ENCODE results near the gene C10orf62. TPM values are rescaled to one million over a fixed set of nuclear protein-coding genes. Genes with fewer than 3 reads are reported as not detected.

C10orf62 gene
- total and polyA plus RNA-seq, 10 of the 15 experiments (the other 5 are each of a cell fraction or from before 2014, with no cell fraction given), result not detected

DNA sequence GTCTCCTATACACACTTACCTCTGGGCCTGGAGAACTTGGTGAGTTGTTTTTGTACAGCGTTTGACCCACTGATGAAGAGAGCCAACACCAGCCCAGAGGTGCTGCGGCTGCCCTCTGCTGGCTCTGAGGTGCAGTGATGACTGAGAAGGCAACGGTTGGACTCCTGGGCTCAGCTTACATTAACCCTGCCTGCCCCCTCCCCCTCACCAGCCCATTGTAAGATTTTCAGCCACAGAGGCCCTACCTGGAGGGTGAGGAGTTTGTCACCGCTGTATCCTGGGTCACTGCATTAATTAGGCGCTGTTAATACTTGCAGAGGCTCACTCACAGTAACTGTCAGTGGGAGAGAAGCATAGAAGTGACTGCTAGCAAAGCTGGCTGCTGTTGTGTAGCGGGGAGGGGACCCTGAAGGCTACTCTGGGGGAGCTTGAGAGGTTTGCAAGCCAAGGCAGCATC, 35.9 kb upstream of the C10orf62 start:
- no peak overlapping the region for H3K27ac ChIP-seq (ENCODE audit: control insufficient read depth, insufficient read depth)
- H3K36me3 ChIP-seq (ENCODE audit: control insufficient read depth in 2 of 2, insufficient read depth in 2 of 2, low read length in 1 of 2), result no peaks in the 10 kb centered on the region
- H3K4me2 ChIP-seq (ENCODE audit: control insufficient read depth, insufficient read depth), result no peak overlapping the region
- no peak overlapping the region for H3K9ac ChIP-seq (ENCODE audit: control insufficient read depth, insufficient read depth, low read length)
- POLR2A ChIA-PET, result interaction anchor here (0.6 to 0.7 kb wide), 3 partner anchors 66 to 113 kb away, joined by 3 to 4 read pairs (median 4); no protein-coding TSS in a partner anchor
- no peaks in the 10 kb centered on the region for H3K27me3 ChIP-seq (replicated peaks in 1 of 2; ENCODE audit: control insufficient read depth in 2 of 2, insufficient read depth in 2 of 2, low read length in 1 of 2)
- no peak overlapping the region for H3K4me3 ChIP-seq
- ATAC-seq (peak; percentile 98), FAIRE-seq (peak; percentile 95), DNase-seq (ENCODE audit: low read depth, low spot score) (peak; percentile 26)
- no TSS peak for BruUV-seq (replicated peaks)
- peaks cover 18% of the 10 kb centered on the region for H3K4me1 ChIP-seq (ENCODE audit: control insufficient read depth, insufficient read depth, low read length)
- H3K79me2 ChIP-seq (ENCODE audit: control insufficient read depth, insufficient read depth, low read length), result no peaks in the 10 kb centered on the region
- WGBS (ENCODE audit: insufficient coverage, insufficient replicate concordance, low lambda C conversion rate, missing lambda C conversion rate), result 26% methylated on average over 6 of the region's 6 CpGs
- SMC1A ChIA-PET (ENCODE audit: uncharacterized antibody, unreplicated experiment), result interaction anchor here (0.7 to 1.6 kb wide), 6 partner anchors 16 to 183 kb away, joined by 3 to 7 read pairs (median 4); partner anchors contain the start of gene ZFYVE27
- no peaks in the 10 kb centered on the region; the same call in 1 of the 3 replicates for H3K9me3 ChIP-seq (replicated peaks; ENCODE audit: control insufficient read depth, insufficient read depth, low read length)
- RAD21 ChIA-PET (ENCODE audit: unreplicated experiment), result interaction anchor here (0.6 to 1.8 kb wide), 8 partner anchors 20 to 124 kb away, joined by 3 to 13 read pairs (median 4); no protein-coding TSS in a partner anchor
- peak overlapping the region; percentile 33 for H2AFZ ChIP-seq (ENCODE audit: control insufficient read depth, low read depth, low read length)
- no peaks in the 10 kb centered on the region for H4K20me1 ChIP-seq (ENCODE audit: control insufficient read depth, insufficient read depth)
- intact Hi-C loops (cut with micrococcal nuclease; ENCODE audit: unreplicated experiment), result loop anchor here (1.0 to 2.0 kb wide), 3 partner anchors 19 to 146 kb away; no protein-coding TSS in a partner anchor
- CTCF ChIA-PET, result interaction anchor here (0.6 to 5.9 kb wide), 30 partner anchors 8 to 1537 kb away, joined by 3 to 62 read pairs (median 4); partner anchors contain the start of genes ANKRD2 and RRP12
- in situ Hi-C loops (cut with MboI), result no loop called here
- TF ChIP-seq, protein P1, sequence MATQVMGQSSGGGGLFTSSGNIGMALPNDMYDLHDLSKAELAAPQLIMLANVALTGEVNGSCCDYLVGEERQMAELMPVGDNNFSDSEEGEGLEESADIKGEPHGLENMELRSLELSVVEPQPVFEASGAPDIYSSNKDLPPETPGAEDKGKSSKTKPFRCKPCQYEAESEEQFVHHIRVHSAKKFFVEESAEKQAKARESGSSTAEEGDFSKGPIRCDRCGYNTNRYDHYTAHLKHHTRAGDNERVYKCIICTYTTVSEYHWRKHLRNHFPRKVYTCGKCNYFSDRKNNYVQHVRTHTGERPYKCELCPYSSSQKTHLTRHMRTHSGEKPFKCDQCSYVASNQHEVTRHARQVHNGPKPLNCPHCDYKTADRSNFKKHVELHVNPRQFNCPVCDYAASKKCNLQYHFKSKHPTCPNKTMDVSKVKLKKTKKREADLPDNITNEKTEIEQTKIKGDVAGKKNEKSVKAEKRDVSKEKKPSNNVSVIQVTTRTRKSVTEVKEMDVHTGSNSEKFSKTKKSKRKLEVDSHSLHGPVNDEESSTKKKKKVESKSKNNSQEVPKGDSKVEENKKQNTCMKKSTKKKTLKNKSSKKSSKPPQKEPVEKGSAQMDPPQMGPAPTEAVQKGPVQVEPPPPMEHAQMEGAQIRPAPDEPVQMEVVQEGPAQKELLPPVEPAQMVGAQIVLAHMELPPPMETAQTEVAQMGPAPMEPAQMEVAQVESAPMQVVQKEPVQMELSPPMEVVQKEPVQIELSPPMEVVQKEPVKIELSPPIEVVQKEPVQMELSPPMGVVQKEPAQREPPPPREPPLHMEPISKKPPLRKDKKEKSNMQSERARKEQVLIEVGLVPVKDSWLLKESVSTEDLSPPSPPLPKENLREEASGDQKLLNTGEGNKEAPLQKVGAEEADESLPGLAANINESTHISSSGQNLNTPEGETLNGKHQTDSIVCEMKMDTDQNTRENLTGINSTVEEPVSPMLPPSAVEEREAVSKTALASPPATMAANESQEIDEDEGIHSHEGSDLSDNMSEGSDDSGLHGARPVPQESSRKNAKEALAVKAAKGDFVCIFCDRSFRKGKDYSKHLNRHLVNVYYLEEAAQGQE (IDR thresholded peaks at IDR 0.05; ENCODE audit: low read depth, low read length), result no peak
- TF ChIP-seq SMARCA5 (IDR thresholded peaks at IDR 0.05), result peak; percentile 49; the same call in 1 of the 2 replicates
- peak; percentile 78 for TF ChIP-seq RAD21 (IDR thresholded peaks at IDR 0.05; ENCODE audit: insufficient read depth, low read depth, low read length)
- peak; percentile 45; the same call in 1 of the 2 replicates for TF ChIP-seq YY1 (IDR thresholded peaks at IDR 0.05; ENCODE audit: low read depth, low read length)
- TF ChIP-seq, protein P2, sequence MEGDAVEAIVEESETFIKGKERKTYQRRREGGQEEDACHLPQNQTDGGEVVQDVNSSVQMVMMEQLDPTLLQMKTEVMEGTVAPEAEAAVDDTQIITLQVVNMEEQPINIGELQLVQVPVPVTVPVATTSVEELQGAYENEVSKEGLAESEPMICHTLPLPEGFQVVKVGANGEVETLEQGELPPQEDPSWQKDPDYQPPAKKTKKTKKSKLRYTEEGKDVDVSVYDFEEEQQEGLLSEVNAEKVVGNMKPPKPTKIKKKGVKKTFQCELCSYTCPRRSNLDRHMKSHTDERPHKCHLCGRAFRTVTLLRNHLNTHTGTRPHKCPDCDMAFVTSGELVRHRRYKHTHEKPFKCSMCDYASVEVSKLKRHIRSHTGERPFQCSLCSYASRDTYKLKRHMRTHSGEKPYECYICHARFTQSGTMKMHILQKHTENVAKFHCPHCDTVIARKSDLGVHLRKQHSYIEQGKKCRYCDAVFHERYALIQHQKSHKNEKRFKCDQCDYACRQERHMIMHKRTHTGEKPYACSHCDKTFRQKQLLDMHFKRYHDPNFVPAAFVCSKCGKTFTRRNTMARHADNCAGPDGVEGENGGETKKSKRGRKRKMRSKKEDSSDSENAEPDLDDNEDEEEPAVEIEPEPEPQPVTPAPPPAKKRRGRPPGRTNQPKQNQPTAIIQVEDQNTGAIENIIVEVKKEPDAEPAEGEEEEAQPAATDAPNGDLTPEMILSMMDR (IDR thresholded peaks at IDR 0.05 in 2 of 3, conservative IDR thresholded peaks at IDR 0.05 in 1 of 3; ENCODE audit: control insufficient read depth in 2 of 3, extremely low read depth in 1 of 3, insufficient read depth in 1 of 3, low read depth in 3 of 3, low read length in 3 of 3), result peak; percentile 80 to 94 (median 89)
- no peak for TF ChIP-seq HDAC6 (IDR thresholded peaks at IDR 0.05; ENCODE audit: unreplicated experiment)
- TF ChIP-seq EED (IDR thresholded peaks at IDR 0.05; ENCODE audit: low read depth), result no peak
- TF ChIP-seq MTA2 (IDR thresholded peaks at IDR 0.05; ENCODE audit: low read depth), result no peak
- TF ChIP-seq, protein P3, sequence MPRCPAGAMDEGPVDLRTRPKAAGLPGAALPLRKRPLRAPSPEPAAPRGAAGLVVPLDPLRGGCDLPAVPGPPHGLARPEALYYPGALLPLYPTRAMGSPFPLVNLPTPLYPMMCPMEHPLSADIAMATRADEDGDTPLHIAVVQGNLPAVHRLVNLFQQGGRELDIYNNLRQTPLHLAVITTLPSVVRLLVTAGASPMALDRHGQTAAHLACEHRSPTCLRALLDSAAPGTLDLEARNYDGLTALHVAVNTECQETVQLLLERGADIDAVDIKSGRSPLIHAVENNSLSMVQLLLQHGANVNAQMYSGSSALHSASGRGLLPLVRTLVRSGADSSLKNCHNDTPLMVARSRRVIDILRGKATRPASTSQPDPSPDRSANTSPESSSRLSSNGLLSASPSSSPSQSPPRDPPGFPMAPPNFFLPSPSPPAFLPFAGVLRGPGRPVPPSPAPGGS (IDR thresholded peaks at IDR 0.05; ENCODE audit: borderline replicate concordance, insufficient read depth, low read depth, low read length, poor library complexity, severe bottlenecking), result no peak
- TF ChIP-seq MXI1 (IDR thresholded peaks at IDR 0.05; ENCODE audit: low read depth, low read length), result no peak
- TF ChIP-seq NFYA (IDR thresholded peaks at IDR 0.05; ENCODE audit: borderline replicate concordance, low read depth, low read length), result no peak
- TF ChIP-seq MTA3 (IDR thresholded peaks at IDR 0.05; ENCODE audit: borderline replicate concordance, low read length), result no peak
- TF ChIP-seq SMC3 (IDR thresholded peaks at IDR 0.05; ENCODE audit: borderline replicate concordance, low read length), result peak; percentile 72; the same call in 1 of the 2 replicates
- 0 out of 2 replicates have a peak, but pooled peaks have one; percentile 39 for TF ChIP-seq CREM (IDR thresholded peaks at IDR 0.05; ENCODE audit: low read depth)
